GM21381 (cell line): ENCODE measurements around the gene RBM33.

Experiments used
- ATAC-seq: cut with Tn5 transposase; IDR thresholded peaks from one replicate; pipeline ENCODE4 v1.9.1; 2021; ENCODE audit warnings: mild to moderate bottlenecking, moderate library complexity; ENCODE audit not compliant: unreplicated experiment

The RBM33 gene

GRCh38 chr7:155803418-155804376 is 159.2 kb downstream of the RBM33 start:
- no peak for ATAC-seq

GRCh38 chr7:155804431-155804831 is 160.0 kb downstream of the RBM33 start:
- no peak for ATAC-seq

GRCh38 chr7:155804897-155805825 is 160.7 kb downstream of the RBM33 start:
- peak; percentile 46 for ATAC-seq

- no peak for ATAC-seq
Observed at GRCh38 chr7:155805826-155806095, 161.3 kb downstream of the RBM33 start.

DNA sequence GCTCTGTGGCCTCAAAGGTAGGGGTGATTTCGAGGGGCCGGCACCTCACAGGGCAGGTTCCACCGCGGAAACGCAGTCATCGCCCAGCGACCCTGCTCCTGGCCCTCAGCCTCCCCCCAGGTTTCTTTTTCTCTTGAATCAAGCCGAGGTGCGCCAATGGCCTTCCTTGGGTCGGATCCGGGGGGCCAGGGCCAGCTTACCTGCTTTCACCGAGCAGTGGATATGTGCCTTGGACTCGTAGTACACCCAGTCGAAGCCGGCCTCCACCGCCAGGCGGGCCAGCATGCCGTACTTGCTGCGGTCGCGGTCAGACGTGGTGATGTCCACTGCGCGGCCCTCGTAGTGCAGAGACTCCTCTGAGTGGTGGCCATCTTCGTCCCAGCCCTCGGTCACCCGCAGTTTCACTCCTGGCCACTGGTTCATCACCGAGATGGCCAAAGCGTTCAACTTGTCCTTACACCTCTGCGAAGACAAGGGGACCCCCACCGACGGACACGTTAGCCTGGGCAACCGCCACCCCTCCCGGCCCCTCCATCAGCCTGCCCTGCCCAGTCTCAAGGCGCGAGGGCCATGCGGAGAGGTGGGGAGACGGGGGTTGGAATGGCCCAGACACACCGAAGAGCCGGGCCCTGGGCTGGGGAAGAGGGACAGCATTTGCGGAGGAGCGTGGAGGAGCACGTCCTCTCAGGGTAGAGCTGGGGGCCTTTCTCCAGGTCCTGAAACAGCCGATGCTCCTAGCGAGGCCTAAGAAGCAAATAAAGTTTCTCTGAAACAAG is 161.8 kb downstream of the RBM33 start:
- ATAC-seq = no peak

GRCh38 chr7:155807065-155807671 is 162.7 kb downstream of the RBM33 start:
- no peak for ATAC-seq

GRCh38 chr7:155807789-155808548 is 163.5 kb downstream of the RBM33 start:
- ATAC-seq = no peak

DNA sequence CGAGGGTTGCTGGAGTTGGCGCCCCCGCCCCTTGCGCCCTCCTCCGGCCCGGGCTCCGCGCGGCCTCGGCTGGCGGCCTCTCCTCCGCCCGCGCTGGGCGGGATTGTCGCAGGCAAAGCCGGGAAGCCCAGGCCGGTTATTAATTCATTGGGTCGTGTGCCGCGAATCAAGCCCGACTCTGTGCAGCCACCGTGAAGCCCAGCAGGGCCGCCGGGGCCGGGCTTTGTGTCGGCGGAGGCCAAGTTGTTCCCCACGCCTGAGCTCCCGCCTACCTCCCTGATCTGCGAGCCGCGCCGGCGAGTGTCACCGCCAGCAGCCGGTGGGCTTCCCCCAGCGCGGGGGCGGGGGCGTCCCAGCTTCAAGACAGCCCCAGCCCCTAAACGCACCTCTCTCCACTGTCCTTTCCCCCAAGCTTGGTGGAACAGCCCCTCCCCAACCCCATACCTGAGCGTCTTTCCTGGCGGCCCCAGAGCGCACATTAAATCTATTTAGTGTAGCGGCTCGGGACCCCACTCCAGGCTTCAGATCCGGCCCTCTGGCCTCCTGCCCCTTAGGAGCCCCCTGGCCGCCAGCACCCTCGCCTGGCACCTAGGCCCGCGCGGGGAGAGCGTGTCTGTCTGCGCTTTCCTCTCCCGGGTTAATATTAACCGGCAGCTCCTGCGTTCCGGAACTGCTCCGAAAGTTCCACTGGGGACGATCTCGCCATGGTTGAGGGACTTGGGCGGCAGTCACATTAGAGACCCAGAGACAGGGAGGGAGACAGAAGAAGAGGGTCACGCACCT is 164.3 kb downstream of the RBM33 start:
- ATAC-seq = no peak

DNA sequence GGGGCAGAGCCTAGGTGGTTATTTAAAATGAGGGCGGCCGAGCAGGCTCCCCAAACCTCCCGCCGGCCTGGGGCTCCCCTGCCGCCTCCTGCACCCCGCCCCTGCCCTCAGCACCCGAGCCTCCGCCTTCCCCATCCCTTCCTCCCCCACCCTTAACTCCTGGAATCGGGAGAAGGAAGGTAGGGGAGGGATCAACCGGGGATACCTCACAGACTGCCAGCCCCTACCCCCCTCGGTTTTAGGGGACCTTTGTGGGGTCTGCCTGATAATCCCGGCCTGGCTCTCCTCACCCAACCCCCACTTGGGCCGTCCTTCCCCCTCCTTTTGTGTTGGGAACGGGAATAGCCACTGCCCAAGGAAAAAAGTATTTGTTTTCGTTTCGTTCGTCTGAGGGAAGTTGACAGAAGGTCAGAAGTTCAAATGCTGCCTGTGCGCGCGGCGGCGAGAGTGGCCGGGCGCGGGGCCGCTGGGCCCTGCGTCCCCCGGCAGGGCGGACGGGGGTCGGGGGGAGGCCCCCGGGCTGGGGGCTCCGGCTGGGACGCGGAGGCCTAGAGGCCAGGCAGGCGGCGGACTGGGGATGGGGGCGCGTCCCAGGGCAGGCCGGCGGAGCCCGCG is 165.0 kb downstream of the RBM33 start:
- no peak for ATAC-seq

DNA sequence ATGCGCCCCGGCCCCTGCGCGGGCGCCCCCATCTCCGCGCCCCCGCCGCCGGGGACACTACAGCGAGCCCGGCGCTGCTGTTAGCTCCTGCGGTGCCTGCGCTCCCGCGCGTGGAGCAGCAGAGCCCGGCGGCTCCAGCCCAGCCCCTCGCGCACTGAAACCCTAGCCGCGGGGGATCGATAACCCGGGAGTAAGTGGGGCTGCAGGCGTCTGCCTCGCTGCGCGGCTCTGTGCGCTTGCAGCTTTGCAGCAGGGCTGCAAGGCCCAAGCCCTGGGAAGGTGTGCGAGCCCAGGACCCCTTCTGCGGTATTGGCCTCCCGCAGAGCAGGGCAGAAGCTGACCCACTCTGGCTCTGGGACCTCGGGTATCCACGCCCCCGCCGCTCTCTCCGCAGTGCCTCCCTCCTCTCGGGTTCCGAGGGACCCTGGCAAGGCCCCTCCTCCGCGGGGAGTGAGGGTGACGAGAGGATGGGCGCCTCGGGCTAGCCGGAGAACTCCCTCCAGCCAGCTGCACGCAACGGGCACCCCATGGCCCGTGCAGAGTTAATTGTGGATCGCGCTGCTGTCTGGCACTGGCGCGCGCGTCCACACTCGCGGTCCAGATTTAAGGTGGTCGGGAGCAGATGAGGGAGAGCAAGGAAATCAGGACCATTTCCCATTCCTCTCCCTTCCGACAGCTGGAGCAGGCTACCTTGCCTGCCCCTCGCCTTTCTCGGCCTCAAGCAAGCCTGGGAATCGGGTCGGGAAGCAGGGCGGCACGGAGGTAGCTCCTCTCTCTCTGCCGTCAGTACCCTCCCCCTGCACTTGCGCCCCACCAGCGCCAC is 165.7 kb downstream of the RBM33 start:
- no peak for ATAC-seq

DNA sequence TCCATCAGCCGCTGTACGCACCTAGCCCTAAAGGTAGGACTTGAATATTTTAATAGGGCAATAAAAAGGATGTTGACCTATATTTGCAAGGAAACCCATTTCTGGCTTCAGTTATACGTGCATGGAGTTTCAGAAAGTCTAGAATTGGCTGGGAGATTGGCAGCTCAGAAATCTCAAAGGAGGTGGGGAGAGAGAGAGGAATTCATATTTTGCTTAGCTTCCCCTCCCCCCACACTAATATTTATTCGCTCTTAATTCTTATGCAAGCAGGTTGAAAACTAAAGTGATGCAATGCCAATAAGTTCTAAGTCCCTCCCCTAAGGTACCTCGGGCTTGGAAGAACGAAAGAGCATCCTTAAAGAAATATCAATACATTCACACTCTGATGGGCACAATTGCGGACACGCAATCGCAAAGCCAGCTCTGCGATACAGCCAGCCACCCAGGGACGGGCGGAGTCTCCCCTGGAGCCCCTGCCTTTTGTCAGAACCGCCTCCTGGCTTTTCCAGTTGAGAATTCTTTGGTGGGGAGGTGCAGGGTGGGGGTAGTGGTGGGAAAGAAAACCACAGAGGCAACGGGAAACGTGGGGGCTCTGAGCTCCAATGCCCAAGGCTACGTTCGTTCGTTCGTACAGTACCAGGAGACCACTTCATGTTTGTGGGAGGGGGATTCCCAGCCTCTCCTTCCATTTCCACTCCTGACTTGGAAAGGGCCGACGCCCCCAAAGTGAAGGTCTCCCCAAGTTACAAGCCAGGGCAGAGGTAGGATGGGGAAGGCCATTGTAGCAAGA is 166.5 kb downstream of the RBM33 start:
- no peak for ATAC-seq

- no peak for ATAC-seq
Observed at GRCh38 chr7:155811560-155811894, 167.1 kb downstream of the RBM33 start.

- no peak for ATAC-seq
Observed at GRCh38 chr7:155811895-155812761, 167.7 kb downstream of the RBM33 start, which contains the start of gene SHH. TSS of gene SHH (minus strand) at chr7:155812463. CDS start at chr7:155812122, 341 bp downstream.

- ATAC-seq = no peak
Observed at GRCh38 chr7:155813125-155813524, 168.7 kb downstream of the RBM33 start.

DNA sequence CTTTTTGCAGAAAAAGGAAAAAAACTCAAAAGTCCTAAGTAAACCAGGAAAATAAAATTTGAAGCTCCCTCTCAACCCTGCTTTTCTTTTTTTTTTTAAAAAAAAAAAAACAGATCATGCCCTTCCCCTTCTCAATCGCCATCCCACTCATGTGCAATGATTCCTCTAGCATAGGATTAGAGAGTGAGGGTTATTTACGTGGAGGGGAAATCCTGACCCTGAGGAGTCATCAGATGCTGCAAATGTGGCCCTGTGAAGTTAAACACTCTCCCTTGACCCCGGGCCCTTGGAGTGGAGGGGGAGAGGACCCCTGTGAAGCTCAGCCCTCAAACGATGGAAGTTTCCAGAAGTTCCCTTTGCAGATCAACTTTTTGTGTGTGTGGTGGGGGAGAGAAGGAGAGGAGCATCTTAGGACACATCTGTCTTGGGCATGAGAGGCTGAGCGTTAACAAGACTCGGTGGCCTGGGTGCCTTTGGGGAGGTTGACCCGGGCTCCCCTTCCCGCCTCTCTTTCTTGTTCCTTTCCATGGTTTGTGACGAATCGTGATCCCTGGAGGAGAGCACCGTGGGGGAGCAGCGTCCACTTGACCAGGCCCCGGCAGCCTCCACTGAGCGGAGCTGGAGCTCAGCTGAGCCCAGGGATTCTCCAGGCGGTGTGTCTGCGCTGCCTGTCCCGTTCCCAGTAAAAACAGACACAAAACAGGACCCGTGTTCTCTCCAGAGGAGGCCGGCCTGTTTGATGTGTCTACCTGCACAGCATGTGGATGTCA is 169.3 kb downstream of the RBM33 start:
- no peak for ATAC-seq
